GM12878 (cell line): ENCODE data around the gene MUC5AC. TPM values are rescaled to one million over a fixed set of nuclear protein-coding genes. Genes with fewer than 3 reads are reported as not detected.

Experiments
- ATAC-seq: fragments of 200-7000 bp; cut with Tn5 transposase; 3 replicates; pipeline ENCODE4 v1.9.1; 2020; ENCODE audit warnings: mild to moderate bottlenecking, moderate library complexity
- BruUV-seq: library from RNA; stranded (reverse); fragments of 400-500 nt; replicated peaks from 2 replicates; lab custom pipeline; 2021; lab: Mats Ljungman, UMichigan
- CTCF ChIA-PET: fragments of 300-600 bp; sonication (Branson Sonifier 250); formaldehyde crosslinking; extraction: SDS; loops from one replicate; lab custom pipeline; 2021; ENCODE audit warnings: inconsistent platforms; lab: Yijun Ruan, JAX
- POLR2A ChIA-PET: fragments of 350-600 bp; formaldehyde crosslinking; extraction: SDS; loops from one replicate; lab custom pipeline; 2021; ENCODE audit warnings: inconsistent platforms; lab: Charles Lee
- RAD21 ChIA-PET: fragments of 300-600 bp; sonication (Branson Sonifier 250); formaldehyde crosslinking; loops from one replicate; lab custom pipeline; 2023; ENCODE audit warnings: antibody characterized with exemption; ENCODE audit not compliant: unreplicated experiment; lab: Charles Lee
- SMC1A ChIA-PET: fragments of 300-600 bp; sonication (Branson Sonifier 250); formaldehyde crosslinking; loops from one replicate; lab custom pipeline; 2023; ENCODE audit not compliant: unreplicated experiment, uncharacterized antibody; lab: Charles Lee
- DNase-seq: peaks from one replicate; pipeline ENCODE4 v3.0.0-alpha.2; 2011; ENCODE audit warnings: low read depth, low spot score
- FAIRE-seq: peaks from 3 replicates; lab custom pipeline; 2011; peaks lifted over from hg19 to GRCh38; lab: Jason Lieb, UNC
- H2AFZ ChIP-seq: 2 replicates; pipeline ENCODE4 v1.6.0; 2011; ENCODE audit warnings: low read depth, low read length, control low read depth; ENCODE audit not compliant: control insufficient read depth
- H3K27ac ChIP-seq: 2 replicates; pipeline ENCODE4 v1.5.1; 2011; ENCODE audit warnings: control low read depth; ENCODE audit not compliant: control insufficient read depth, insufficient read depth
- H3K27me3 ChIP-seq, 2 experiments: replicated peaks in 1 of 2; 2 replicates each; pipeline versions ENCODE4 v1.6.0 to v1.6.1; 2011; ENCODE audit warnings: low read length in 1 of 2; ENCODE audit not compliant: control insufficient read depth in 2 of 2, insufficient read depth in 2 of 2
- H3K36me3 ChIP-seq, 2 experiments: 2 replicates each; pipeline ENCODE4 v1.5.1; 2011; ENCODE audit warnings: low read length in 1 of 2; ENCODE audit not compliant: control insufficient read depth in 2 of 2, insufficient read depth in 2 of 2
- H3K4me1 ChIP-seq: 2 replicates; pipeline ENCODE4 v1.6.1; 2011; ENCODE audit warnings: mild to moderate bottlenecking, low read length, moderate library complexity, mixed read lengths; ENCODE audit not compliant: control insufficient read depth, insufficient read depth
- H3K4me2 ChIP-seq: 2 replicates; pipeline ENCODE4 v1.6.0; 2011; ENCODE audit warnings: control low read depth; ENCODE audit not compliant: control insufficient read depth, insufficient read depth
- H3K4me3 ChIP-seq: fragments of 200-600 bp; sonication (generic); 2 replicates; pipeline ENCODE4 v1.5.1; 2016
- H3K79me2 ChIP-seq: 2 replicates; pipeline ENCODE4 v1.6.0; 2011; ENCODE audit warnings: low read length; ENCODE audit not compliant: control insufficient read depth, insufficient read depth
- H3K9ac ChIP-seq: 2 replicates; pipeline ENCODE4 v1.8.0; 2011; ENCODE audit warnings: low read length, control low read depth, mixed read lengths; ENCODE audit not compliant: control insufficient read depth, insufficient read depth
- H3K9me3 ChIP-seq: replicated peaks from 3 replicates; pipeline ENCODE4 v1.5.1; 2011; ENCODE audit warnings: mild to moderate bottlenecking, low read length; ENCODE audit not compliant: control insufficient read depth, insufficient read depth
- H4K20me1 ChIP-seq: 2 replicates; pipeline ENCODE4 v1.6.0; 2011; ENCODE audit not compliant: control insufficient read depth, insufficient read depth
- GATAD2B ChIP-seq: fragments of 450-650 bp; conservative IDR thresholded peaks from 2 replicates; pipeline ENCODE4 v1.6.1; 2017; ENCODE audit warnings: low read depth, mild to moderate bottlenecking, moderate library complexity
- HDGF ChIP-seq: fragments of 450-650 bp; IDR thresholded peaks from 2 replicates; pipeline ENCODE4 v1.6.1; 2016; ENCODE audit warnings: antibody characterized with exemption
- IRF3 ChIP-seq: fragments of 450-650 bp; IDR thresholded peaks from 2 replicates; pipeline ENCODE4 v1.6.1; 2014; ENCODE audit warnings: mild to moderate bottlenecking
- MEF2B ChIP-seq: fragments of 450-650 bp; IDR thresholded peaks from 2 replicates; pipeline ENCODE4 v1.6.1; 2018; ENCODE audit warnings: mild to moderate bottlenecking, moderate library complexity; ENCODE audit not compliant: partially characterized antibody, poor library complexity, severe bottlenecking
- NFXL1 ChIP-seq: fragments of 450-650 bp; IDR thresholded peaks from 2 replicates; pipeline ENCODE4 v1.6.1; 2017; ENCODE audit warnings: antibody characterized with exemption, mild to moderate bottlenecking, borderline replicate concordance
- PAX5 ChIP-seq: IDR thresholded peaks from 2 replicates; pipeline ENCODE4 v1.6.1; 2011; ENCODE audit warnings: low read depth, low read length, borderline replicate concordance
- REST ChIP-seq: IDR thresholded peaks from 2 replicates; pipeline ENCODE4 v1.6.1; 2012; ENCODE audit warnings: mild to moderate bottlenecking, low read depth, low read length
- SRF ChIP-seq, 2 experiments: IDR thresholded peaks; 2 replicates each; pipeline ENCODE4 v1.6.1; 2011; ENCODE audit warnings: low read depth in 2 of 2, low read length in 2 of 2, mild to moderate bottlenecking in 1 of 2, moderate library complexity in 1 of 2
- ZSCAN29 ChIP-seq: fragments of 450-650 bp; IDR thresholded peaks from 2 replicates; pipeline ENCODE4 v1.6.1; 2017; ENCODE audit warnings: mild to moderate bottlenecking, moderate library complexity
- whole genome bisulfite sequencing: methylation state at CpG from one replicate; pipeline ENCODE4 v1.1.6; 2016; ENCODE audit warnings: low lambda C conversion rate; ENCODE audit not compliant: insufficient replicate concordance, insufficient coverage; ENCODE audit errors: missing lambda C conversion rate; 5-methylcytosine and 5-hydroxymethylcytosine counted together
- in situ Hi-C: fragments of 300-500 bp; cut with MboI; formaldehyde crosslinking; loops from 9 replicates; pipeline ENCODE4 v1.14.3; 2018; ENCODE audit warnings: mixed read lengths
- intact Hi-C: fragments of 100-400 bp; cut with micrococcal nuclease; formaldehyde crosslinking; loops from one replicate; pipeline ENCODE4 v1.14.2; 2022; ENCODE audit not compliant: unreplicated experiment
- polyA plus RNA-seq, 11 experiments: library from polyadenylated mRNA; depleted of rRNA in 4 of 11; unstranded in 6 of 11; stranded (reverse) in 5 of 11; fragments of >200 nt; fragmentation: Nextera tagmentation in 4 of 11; fragmentation: Illumina TruSeq in 1 of 11; extraction: Ambion mirVana in 4 of 11; extraction: Trizol in 1 of 11; gene quantifications; 1 replicate in 1 of 11; 2 replicates in 10 of 11; pipeline versions ENCODE4 v1.2.1 to v1.2.3, GENCODE V29; 2011 to 2016; ENCODE audit warnings: inconsistent platforms in 2 of 11, missing spikeins in 2 of 11, low read depth in 1 of 11
- total RNA-seq, 4 experiments: library from RNA; depleted of rRNA in 3 of 4; stranded (reverse); fragments of >200 nt in 3 of 4; fragmentation: Illumina TruSeq in 1 of 4; extraction: Trizol in 1 of 4; gene quantifications; 2 replicates each; pipeline versions ENCODE4 v1.2.1 to v1.2.3, GENCODE V29; 2013 to 2021

The MUC5AC gene
- total and polyA plus RNA-seq, 10 of the 15 experiments (the other 5 are each of a cell fraction or from before 2014, with no cell fraction given) = under 0.01 to 0.01 TPM; not detected in 8

DNA sequence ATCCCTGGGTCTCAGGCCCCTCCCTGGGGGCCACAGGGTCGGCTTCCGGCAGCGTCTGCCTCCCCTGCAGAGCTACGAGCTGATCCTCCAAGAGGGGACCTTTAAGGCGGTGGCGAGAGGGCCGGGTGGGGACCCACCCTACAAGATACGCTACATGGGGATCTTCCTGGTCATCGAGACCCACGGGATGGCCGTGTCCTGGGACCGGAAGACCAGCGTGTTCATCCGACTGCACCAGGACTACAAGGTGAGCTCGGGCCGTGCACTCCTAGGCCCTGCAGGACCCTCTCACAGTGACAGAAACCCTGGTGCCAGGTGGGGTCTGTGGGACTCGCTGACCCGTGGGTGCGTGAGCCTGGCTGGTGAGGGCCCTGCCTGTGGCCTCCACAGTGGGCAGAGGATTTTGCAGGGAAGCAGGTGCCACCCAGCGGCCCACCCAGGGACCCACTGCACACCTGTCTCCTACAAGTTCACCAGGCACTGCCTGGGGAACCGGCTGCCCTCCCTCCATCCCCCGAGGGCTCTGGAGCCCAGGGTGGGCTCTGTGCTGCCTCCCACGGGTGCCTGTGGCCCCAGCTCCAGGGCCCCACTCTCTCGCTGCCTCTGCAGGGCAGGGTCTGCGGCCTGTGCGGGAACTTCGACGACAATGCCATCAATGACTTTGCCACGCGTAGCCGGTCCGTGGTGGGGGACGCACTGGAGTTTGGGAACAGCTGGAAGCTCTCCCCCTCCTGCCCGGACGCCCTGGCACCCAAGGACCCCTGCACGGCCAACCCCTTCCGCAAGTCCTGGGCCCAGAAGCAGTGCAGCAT is 78.8 kb downstream of the MUC5AC start:
- ChIA-PET CTCF (no interaction called here), POLR2A (no interaction called here), RAD21 (no interaction called here), SMC1A (no interaction called here)
- FAIRE-seq = no peak
- Histone ChIP-seq H3K4me2 (no peak overlapping the region), H3K9me3 (no peaks in the 10 kb centered on the region; the same call in 2 of the 3 replicates), H3K4me1 (no peaks in the 10 kb centered on the region), H2AFZ (no peak overlapping the region), H3K36me3 (no peaks in the 10 kb centered on the region), H4K20me1 (no peaks in the 10 kb centered on the region), H3K27me3 (no peaks in the 10 kb centered on the region), H3K79me2 (no peaks in the 10 kb centered on the region), H3K27ac (no peak overlapping the region), H3K4me3 (no peak overlapping the region), H3K9ac (no peak overlapping the region)
- no peak for DNase-seq
- WGBS = 47% methylated on average over 34 of the region's 37 CpGs
- in situ Hi-C loops = no loop called here
- TF ChIP-seq PAX5 (no peak), IRF3 (no peak), MEF2B (no peak), ZSCAN29 (no peak), NFXL1 (no peak), SRF (IDR thresholded peaks at IDR 0.05; ENCODE audit: low read depth in 2 of 2, low read length in 2 of 2) (no peak), GATAD2B (no peak), REST (no peak), HDGF (no peak)
- no peak for ATAC-seq
- no TSS peak for BruUV-seq
- intact Hi-C loops = no loop called here
